ENCODE data around the gene TRIO.

DNA sequence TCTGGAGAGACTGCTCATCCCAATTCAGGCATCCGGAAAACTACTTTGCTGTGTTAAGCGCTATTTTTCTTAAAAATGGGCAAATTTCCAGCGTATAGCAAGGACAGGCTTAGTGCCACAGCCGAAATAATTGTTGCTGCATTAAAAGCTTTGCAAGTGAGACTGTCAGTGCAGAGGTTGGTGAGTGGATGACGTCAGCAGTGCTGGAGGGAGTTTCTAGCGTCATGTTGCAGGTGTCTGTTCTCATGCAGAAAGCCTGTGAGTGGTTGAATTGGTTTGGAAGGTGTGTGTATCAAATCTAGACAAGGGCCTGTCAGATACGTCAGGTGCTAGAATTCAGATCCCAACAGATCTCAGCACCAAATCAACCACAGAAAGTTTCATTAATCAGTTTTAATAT is 204.4 kb downstream of the TRIO start:
- TF ChIP-seq CHD2 (IDR thresholded peaks at IDR 0.05; ENCODE audit: low read length, partially characterized antibody) (no peak), NFIC (IDR thresholded peaks at IDR 0.05; ENCODE audit: borderline replicate concordance) (no peak), EP300 (IDR thresholded peaks at IDR 0.05; ENCODE audit: borderline replicate concordance in 1 of 2, low read depth in 1 of 2, low read length in 1 of 2) (no peak), RFX5 (IDR thresholded peaks at IDR 0.05; ENCODE audit: low read length) (no peak), CTCF (IDR thresholded peaks at IDR 0.05) (no peak), TAF1 (IDR thresholded peaks at IDR 0.05; ENCODE audit: borderline replicate concordance, low read depth, low read length) (no peak), RCOR1 (IDR thresholded peaks at IDR 0.05; ENCODE audit: low read length) (no peak), POLR2AphosphoS5 (IDR thresholded peaks at IDR 0.05; ENCODE audit: low read depth, low read length) (no peak), MXI1 (IDR thresholded peaks at IDR 0.05; ENCODE audit: low read depth, low read length) (no peak), USF2 (IDR thresholded peaks at IDR 0.05; ENCODE audit: borderline replicate concordance, low read depth, low read length) (no peak), REST (IDR thresholded peaks at IDR 0.05; ENCODE audit: low read depth, low read length) (no peak), MAX (IDR thresholded peaks at IDR 0.05; ENCODE audit: low read depth) (no peak), RXRA (IDR thresholded peaks at IDR 0.05; ENCODE audit: borderline replicate concordance, low read depth) (no peak)
- TF ChIP-seq, protein P1, sequence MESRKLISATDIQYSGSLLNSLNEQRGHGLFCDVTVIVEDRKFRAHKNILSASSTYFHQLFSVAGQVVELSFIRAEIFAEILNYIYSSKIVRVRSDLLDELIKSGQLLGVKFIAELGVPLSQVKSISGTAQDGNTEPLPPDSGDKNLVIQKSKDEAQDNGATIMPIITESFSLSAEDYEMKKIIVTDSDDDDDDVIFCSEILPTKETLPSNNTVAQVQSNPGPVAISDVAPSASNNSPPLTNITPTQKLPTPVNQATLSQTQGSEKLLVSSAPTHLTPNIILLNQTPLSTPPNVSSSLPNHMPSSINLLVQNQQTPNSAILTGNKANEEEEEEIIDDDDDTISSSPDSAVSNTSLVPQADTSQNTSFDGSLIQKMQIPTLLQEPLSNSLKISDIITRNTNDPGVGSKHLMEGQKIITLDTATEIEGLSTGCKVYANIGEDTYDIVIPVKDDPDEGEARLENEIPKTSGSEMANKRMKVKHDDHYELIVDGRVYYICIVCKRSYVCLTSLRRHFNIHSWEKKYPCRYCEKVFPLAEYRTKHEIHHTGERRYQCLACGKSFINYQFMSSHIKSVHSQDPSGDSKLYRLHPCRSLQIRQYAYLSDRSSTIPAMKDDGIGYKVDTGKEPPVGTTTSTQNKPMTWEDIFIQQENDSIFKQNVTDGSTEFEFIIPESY (IDR thresholded peaks at IDR 0.05; ENCODE audit: borderline replicate concordance, low read depth) = no peak
